Erythroblast (primary cell): ENCODE data around the gene ASIP.

Source experiments
- GATA1 ChIP-seq: IDR thresholded peaks from 2 replicates; pipeline ENCODE4 v1.6.1; 2011; ENCODE audit warnings: low read depth, mild to moderate bottlenecking, control low read depth, low read length, moderate library complexity
- POLR2A ChIP-seq: IDR thresholded peaks from 2 replicates; pipeline ENCODE4 v1.6.1; 2011; ENCODE audit warnings: mild to moderate bottlenecking, low read length

DNA sequence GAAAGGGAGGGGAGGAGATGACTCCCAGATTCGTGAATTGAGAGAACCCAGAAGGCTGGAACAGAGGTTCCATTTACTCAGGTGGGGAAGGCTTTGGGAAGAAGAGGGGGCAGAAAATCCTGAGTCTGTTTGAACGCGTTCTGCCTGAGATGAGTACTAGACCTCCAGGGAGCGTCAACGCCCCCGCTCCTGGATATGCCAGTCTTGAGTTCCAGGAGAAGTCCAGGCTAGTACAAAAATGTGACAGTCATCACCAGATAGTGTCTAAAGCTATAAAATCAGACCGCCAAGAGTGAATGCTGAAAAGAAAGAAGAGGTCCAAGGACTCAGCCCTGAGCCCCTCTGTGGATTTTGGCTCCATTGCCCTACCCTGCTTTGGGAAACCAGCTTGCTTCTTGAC, 53.3 kb downstream of the ASIP start:
- TF ChIP-seq POLR2A = no peak
- TF ChIP-seq GATA1 = no peak
